Measurements from ENCODE around the gene ST8SIA5.

ST8SIA5 gene

DNA sequence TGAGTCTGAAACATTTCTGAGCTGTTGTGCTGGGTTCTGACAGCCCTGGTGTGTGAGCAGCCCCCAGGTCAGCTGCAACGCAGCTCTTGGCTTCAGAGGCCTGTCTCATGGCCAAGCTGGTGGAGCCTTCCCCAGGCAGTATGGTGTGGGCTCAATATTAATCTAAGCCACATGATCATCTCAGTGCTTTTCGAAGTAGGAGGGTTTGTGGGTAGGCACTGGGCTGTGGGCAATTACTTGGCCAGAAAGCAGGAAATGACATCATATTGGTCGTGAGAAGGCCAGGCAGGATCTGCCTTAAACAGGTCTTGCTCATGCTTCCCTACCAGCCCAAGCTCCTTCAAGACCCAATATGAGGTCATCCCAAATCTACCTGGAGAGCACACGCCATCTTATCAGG is 126.7 kb downstream of the ST8SIA5 start:
- no peak overlapping the region for H3K27ac Mint-ChIP-seq
- no peaks in the 10 kb centered on the region for H3K4me1 Mint-ChIP-seq (ENCODE audit: low read depth)
- no peaks in the 10 kb centered on the region for H3K36me3 Mint-ChIP-seq (ENCODE audit: low read depth)
- H3K4me3 Mint-ChIP-seq, result no peak overlapping the region
- H3K9me3 Mint-ChIP-seq, result no peaks in the 10 kb centered on the region
- intact Hi-C loops (cut with micrococcal nuclease), result no loop called here
- no peaks in the 10 kb centered on the region for H3K27me3 Mint-ChIP-seq

DNA sequence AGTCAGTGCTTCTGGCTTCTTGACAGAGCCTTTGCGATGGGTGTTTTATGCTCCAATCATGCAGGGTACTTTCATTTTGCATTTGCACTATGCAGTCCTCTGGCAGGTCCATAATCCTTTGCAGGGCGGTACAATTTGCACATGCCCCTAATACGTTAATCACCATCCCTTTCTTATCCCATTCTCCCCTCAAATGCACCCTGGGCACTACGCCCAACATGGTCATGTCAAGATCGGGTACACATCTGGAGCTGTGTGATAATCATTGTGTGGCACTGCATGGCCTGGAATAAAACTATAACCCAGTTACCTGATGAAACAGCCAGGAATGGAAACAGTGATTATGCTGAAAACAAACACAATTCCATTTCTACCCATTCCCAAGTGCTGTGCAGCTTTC is 127.5 kb downstream of the ST8SIA5 start:
- H3K36me3 Mint-ChIP-seq (ENCODE audit: low read depth), result no peaks in the 10 kb centered on the region
- no peak overlapping the region for H3K4me3 Mint-ChIP-seq
- no peak overlapping the region for H3K27ac Mint-ChIP-seq
- no peaks in the 10 kb centered on the region for H3K4me1 Mint-ChIP-seq (ENCODE audit: low read depth)
- intact Hi-C loops (cut with micrococcal nuclease), result no loop called here
- no peaks in the 10 kb centered on the region for H3K27me3 Mint-ChIP-seq
- H3K9me3 Mint-ChIP-seq, result no peaks in the 10 kb centered on the region

DNA sequence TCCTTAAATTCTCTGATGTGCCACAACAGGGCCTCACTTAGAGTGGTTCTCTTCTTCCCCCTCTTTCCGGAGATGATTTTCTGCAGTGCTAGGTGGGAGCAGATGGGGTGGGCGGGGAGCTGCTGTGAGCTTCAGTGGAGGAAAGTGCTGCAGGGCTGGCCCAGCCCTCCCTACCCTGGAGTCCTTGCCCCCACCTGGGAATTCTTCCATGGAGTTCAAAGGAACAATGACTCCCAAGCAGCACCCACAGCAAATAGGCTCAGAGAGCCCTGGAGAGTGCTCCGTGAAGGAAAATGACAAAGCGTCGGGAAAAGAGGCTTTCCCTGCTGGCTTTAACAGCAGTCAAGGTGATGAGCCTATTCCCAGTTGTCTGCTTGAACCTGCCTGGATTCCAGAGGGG is 128.6 kb downstream of the ST8SIA5 start:
- intact Hi-C loops (cut with micrococcal nuclease), result no loop called here
- H3K36me3 Mint-ChIP-seq (ENCODE audit: low read depth), result no peaks in the 10 kb centered on the region
- H3K27me3 Mint-ChIP-seq, result no peaks in the 10 kb centered on the region
- no peak overlapping the region for H3K4me3 Mint-ChIP-seq
- H3K27ac Mint-ChIP-seq, result no peak overlapping the region
- no peaks in the 10 kb centered on the region for H3K9me3 Mint-ChIP-seq
- no peaks in the 10 kb centered on the region for H3K4me1 Mint-ChIP-seq (ENCODE audit: low read depth)

DNA sequence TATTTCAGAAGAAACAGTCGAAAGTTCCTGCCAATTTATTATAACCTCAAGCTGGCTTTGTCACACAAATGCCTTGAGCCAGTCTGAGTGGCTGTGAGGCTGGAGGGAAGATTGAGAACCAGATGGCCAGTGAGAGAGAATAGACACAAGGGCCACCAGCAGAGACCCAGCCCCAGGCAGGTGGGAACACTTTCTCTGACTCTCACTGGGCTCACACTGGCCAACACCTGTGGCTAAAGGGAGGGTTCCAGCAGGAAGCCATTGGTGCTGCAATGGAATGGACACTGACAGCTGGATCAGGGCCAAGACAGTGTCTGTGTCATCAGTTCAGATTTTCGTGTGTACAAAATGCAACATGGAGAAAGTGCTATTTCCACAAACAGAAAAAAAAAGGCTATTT is 129.7 kb downstream of the ST8SIA5 start:
- no peaks in the 10 kb centered on the region for H3K9me3 Mint-ChIP-seq
- no peaks in the 10 kb centered on the region for H3K27me3 Mint-ChIP-seq
- no peak overlapping the region for H3K27ac Mint-ChIP-seq
- no peak overlapping the region for H3K4me3 Mint-ChIP-seq
- H3K4me1 Mint-ChIP-seq (ENCODE audit: low read depth), result no peaks in the 10 kb centered on the region
- no peaks in the 10 kb centered on the region for H3K36me3 Mint-ChIP-seq (ENCODE audit: low read depth)
- intact Hi-C loops (cut with micrococcal nuclease), result no loop called here

DNA sequence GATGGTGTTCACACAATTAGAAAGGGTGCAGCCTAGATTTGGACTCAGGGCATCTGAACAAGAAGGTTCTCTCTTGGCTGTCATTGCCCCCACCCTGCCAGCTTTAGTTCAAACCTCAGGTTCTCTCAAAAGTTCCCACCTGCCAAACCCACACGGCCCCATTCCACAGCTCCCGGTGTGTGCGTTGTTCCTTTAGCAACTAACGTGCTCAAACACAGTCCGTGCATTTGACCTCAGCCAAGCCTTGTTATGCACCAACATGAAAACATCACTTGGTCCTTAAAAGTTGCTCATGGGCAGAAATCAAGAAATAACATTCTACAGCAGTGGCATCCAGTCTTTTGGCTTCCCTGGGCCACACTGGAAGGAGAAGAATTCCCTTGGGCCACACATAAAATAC is 131.8 kb downstream of the ST8SIA5 start:
- Mint-ChIP-seq H3K36me3 (ENCODE audit: low read depth) (no peaks in the 10 kb centered on the region), H3K4me3 (no peak overlapping the region), H3K4me1 (ENCODE audit: low read depth) (no peaks in the 10 kb centered on the region), H3K27me3 (no peaks in the 10 kb centered on the region), H3K9me3 (no peaks in the 10 kb centered on the region), H3K27ac (no peak overlapping the region)
- intact Hi-C loops (cut with micrococcal nuclease), result no loop called here

DNA sequence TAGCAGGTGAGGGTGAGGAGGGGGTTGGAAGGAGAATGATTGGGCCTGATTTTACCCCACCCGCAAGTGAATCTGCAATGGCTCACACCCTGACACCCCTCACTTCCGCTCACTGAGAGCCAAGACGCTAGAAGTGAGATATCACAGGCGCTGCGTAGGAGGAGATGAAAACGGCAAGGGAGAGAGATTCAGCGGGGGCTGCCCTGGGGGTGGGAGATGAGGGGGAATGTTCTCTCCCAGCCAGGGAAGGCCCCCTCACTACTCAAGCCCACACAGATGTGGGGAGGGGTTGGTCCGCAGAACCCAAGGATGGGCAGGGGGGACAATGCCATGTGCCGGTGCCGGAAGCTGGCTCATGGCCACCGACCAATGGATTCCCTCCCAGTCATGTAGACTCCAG is 132.7 kb downstream of the ST8SIA5 start:
- Mint-ChIP-seq H3K27me3 (no peaks in the 10 kb centered on the region), H3K9me3 (no peaks in the 10 kb centered on the region), H3K36me3 (ENCODE audit: low read depth) (no peaks in the 10 kb centered on the region), H3K4me3 (no peak overlapping the region), H3K27ac (no peak overlapping the region), H3K4me1 (ENCODE audit: low read depth) (no peaks in the 10 kb centered on the region)
- intact Hi-C loops (cut with micrococcal nuclease), result no loop called here

DNA sequence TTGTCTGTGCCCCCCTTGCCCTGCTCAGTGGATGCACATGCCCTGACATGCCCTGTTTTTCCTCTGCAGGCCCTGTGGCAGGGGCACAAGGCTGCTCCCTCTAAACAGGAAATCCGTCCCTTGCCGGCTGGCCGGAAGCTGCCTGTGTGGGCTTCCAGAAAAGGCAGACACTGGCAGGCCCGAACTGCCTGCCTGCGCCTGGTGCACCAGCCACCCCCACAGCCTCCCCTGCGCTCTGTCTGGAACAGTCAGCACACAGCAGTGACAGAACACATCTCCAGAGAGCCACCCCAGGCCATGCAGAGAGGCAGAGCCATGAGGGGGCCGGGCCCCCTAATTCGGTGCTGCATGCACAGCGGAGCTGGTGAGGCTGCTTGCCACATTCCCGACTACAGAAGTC is 133.3 kb downstream of the ST8SIA5 start:
- no peaks in the 10 kb centered on the region for H3K4me1 Mint-ChIP-seq (ENCODE audit: low read depth)
- H3K36me3 Mint-ChIP-seq (ENCODE audit: low read depth), result no peaks in the 10 kb centered on the region
- H3K4me3 Mint-ChIP-seq, result no peak overlapping the region
- intact Hi-C loops (cut with micrococcal nuclease), result loop anchor here (1.0 kb wide), 1 partner anchor 68 kb away; no protein-coding TSS in a partner anchor
- no peak overlapping the region for H3K27ac Mint-ChIP-seq
- no peaks in the 10 kb centered on the region for H3K9me3 Mint-ChIP-seq
- no peaks in the 10 kb centered on the region for H3K27me3 Mint-ChIP-seq

DNA sequence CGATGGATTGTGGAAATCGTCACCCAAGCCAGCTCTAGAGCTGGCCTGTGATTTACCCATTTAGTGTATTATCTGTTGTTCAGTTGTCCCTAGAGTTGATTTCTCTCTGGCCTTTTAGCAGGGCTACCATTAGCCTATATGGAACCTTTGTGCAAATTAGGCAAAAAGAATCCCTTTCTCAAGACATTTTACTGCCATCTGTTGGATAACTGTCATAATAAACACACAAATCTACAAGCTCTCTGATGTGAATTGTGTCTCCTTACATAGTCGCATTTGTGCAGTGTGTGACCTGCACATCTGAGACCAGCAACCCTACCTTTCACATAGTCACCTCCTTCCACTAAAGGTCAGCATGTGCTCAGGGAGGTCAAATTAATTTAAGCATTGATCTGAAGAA is 133.9 kb downstream of the ST8SIA5 start:
- no peak overlapping the region for H3K4me3 Mint-ChIP-seq
- no peaks in the 10 kb centered on the region for H3K4me1 Mint-ChIP-seq (ENCODE audit: low read depth)
- H3K36me3 Mint-ChIP-seq (ENCODE audit: low read depth), result no peaks in the 10 kb centered on the region
- H3K27ac Mint-ChIP-seq, result no peak overlapping the region
- intact Hi-C loops (cut with micrococcal nuclease), result loop anchor here (1.0 kb wide), 1 partner anchor 68 kb away; no protein-coding TSS in a partner anchor
- no peaks in the 10 kb centered on the region for H3K9me3 Mint-ChIP-seq
- H3K27me3 Mint-ChIP-seq, result no peaks in the 10 kb centered on the region

DNA sequence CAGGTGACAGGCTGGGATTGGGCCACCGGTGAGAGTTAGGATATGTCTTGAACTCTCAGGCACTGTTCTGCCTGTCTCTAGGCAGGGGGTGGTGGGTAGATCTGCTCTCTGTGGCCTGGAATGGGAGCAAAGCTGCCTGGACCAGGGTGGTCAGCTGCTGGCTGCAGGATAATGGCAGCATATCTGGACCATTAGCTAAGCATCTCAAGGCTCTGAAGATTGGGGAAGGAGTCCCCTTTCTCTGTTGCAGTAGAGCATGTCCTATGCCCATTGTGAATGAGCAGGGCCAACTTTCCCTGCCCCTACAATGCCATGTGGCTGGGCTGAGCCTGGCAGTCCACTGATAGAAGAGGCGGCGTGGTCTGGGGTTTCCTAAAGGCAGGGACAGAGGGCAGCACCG is 134.4 kb downstream of the ST8SIA5 start:
- H3K27me3 Mint-ChIP-seq, result no peaks in the 10 kb centered on the region
- H3K27ac Mint-ChIP-seq, result no peak overlapping the region
- intact Hi-C loops (cut with micrococcal nuclease), result no loop called here
- H3K9me3 Mint-ChIP-seq, result no peaks in the 10 kb centered on the region
- no peak overlapping the region for H3K4me3 Mint-ChIP-seq
- H3K36me3 Mint-ChIP-seq (ENCODE audit: low read depth), result no peaks in the 10 kb centered on the region
- H3K4me1 Mint-ChIP-seq (ENCODE audit: low read depth), result no peaks in the 10 kb centered on the region

DNA sequence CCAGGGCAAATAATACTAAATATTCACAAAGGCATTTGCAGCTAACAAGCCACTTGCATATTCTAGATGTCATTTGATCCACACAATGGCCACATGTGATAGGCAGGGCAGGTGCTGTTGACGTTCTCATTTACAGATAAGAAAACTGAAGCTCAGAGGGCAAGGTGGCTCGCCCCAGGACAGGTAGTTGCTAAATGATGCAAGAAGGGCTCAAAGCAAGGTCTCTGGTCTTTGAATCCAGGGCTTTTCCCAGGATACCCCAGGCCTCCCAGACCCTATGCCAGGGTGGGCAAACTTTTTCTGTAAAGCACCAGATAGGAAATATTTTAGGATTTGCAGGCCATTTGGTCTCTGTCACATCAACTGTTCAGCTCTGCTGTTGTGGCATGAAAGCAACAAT is 135.0 kb downstream of the ST8SIA5 start:
- intact Hi-C loops (cut with micrococcal nuclease), result no loop called here
- no peaks in the 10 kb centered on the region for H3K9me3 Mint-ChIP-seq
- no peak overlapping the region for H3K27ac Mint-ChIP-seq

DNA sequence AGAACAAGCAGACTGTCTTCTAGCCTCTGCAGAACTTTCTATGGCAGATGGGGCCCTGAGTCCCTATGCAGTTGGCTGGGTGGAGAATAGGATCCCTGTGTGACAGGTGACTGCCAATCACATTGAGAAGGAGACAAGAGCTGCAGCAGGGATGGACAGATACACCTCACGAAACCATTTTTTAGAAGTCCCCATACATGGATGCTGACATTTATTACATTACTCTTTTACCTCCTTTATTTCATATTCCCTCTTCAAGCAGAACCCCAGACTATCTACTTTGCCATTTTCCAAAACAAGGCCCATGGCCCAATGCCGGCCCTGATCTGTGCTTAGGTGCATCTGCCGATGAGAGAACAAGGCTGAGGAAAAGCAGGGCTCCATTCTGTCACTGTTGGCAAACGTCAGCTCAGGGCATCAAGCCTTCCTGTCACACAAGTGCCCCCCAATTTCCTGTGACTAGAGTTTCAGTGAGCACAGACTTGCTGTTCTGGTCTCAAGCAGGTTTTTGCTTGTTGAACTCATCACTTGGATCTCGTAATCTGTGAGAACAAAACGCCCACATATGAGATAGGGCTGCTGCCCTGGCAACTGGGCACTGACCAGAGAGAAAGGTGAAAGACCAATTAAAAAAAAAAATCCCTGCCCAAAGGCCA is 135.6 kb downstream of the ST8SIA5 start:
- H3K4me1 Mint-ChIP-seq (ENCODE audit: low read depth), result no peaks in the 10 kb centered on the region
- H3K27ac Mint-ChIP-seq, result no peak overlapping the region
- H3K9me3 Mint-ChIP-seq, result no peaks in the 10 kb centered on the region
- H3K4me3 Mint-ChIP-seq, result no peak overlapping the region
- intact Hi-C loops (cut with micrococcal nuclease), result no loop called here
- no peaks in the 10 kb centered on the region for H3K27me3 Mint-ChIP-seq
- H3K36me3 Mint-ChIP-seq (ENCODE audit: low read depth), result no peaks in the 10 kb centered on the region

More for the DNA sequence above, 135.0 kb downstream of the ST8SIA5 start:
- Mint-ChIP-seq H3K4me3 (no peak overlapping the region), H3K27me3 (no peaks in the 10 kb centered on the region), H3K36me3 (ENCODE audit: low read depth) (no peaks in the 10 kb centered on the region), H3K4me1 (ENCODE audit: low read depth) (no peaks in the 10 kb centered on the region)

DNA sequence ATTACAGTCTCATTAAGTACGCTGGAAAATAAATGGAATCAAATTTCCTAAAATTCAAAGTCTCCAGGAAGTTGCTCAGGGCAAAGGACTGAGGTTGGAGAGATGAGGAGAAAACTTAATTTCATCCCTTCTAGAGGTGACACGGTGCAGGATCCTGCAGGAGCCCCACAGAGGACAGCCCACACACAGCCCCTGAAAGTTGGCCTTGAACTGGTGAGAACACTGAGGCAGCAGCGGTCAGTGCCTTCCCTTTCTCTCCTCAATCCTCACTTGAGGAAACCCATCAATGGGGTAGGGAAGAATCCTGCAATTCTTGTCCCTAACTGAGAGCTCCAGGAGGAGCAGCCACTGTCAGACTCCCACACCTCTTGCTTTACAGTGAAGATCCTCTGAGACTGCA is 137.3 kb downstream of the ST8SIA5 start:
- intact Hi-C loops (cut with micrococcal nuclease), result no loop called here
- no peaks in the 10 kb centered on the region for H3K36me3 Mint-ChIP-seq (ENCODE audit: low read depth)
- no peaks in the 10 kb centered on the region for H3K9me3 Mint-ChIP-seq
- H3K4me1 Mint-ChIP-seq (ENCODE audit: low read depth), result no peaks in the 10 kb centered on the region
- no peaks in the 10 kb centered on the region for H3K27me3 Mint-ChIP-seq
- H3K27ac Mint-ChIP-seq, result no peak overlapping the region
- no peak overlapping the region for H3K4me3 Mint-ChIP-seq
